Measurements from ENCODE around the gene TDRD3.
"Not testable (repeated sequence)": the region's sequence is repeated elsewhere in the genome, so short reads cannot be mapped to it uniquely, and the experiment has no call there.

Gene TDRD3

GRCh38 chr13:60396783-60397703 is at the start of gene TDRD3:
Gene TDRD3, plus strand, starts transcription at chr13:60397220. Its CDS starts 145 bp downstream, at chr13:60397365.
- peak; percentile 63 for DNase-seq (ENCODE audit: low read depth)

- no peak for DNase-seq (ENCODE audit: low read depth)
These were observed 49.3 kb upstream of the TDRD3 start for GRCh38 chr13:60347690-60348089.

DNA sequence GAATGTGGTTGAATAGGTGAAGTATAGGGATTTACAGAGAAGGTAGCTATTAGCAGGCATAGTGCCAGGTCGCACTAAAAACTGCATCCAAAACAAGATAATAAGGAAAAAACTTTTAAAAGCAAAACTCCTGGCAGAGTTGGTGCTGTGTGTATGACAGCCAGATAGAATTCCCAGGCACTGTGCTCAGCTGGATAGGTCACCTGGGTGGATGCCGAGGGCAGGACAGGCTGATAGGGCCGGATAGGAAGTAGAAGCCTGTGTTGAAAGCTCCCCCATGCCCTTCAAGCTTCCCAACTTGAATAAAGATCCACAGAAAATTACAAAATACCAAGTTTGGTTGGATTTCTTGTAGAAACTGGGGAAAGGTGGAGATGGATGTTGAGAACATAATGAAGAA is 48.9 kb upstream of the TDRD3 start:
- no peak for DNase-seq (ENCODE audit: low read depth)

DNA sequence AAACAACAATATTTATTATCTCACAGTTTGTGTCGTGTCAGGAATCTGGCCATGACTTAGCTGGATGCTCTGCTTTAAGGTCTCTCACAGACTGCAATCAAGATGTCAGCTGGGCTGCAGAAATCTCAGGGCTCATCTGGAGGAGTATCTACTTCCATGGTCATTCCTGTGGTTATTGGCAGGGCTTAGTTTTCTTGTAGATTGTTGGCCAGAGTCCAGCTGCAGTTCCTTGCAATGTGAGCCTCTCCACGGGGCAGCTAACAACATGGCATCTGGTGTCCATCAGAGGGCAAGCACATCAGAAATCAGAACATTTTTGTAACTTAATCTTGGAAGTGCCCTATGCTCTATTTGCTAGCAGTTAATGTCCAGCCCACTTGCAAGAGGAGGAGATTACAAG is 45.7 kb upstream of the TDRD3 start:
- DNase-seq (ENCODE audit: low read depth), result no peak

DNA sequence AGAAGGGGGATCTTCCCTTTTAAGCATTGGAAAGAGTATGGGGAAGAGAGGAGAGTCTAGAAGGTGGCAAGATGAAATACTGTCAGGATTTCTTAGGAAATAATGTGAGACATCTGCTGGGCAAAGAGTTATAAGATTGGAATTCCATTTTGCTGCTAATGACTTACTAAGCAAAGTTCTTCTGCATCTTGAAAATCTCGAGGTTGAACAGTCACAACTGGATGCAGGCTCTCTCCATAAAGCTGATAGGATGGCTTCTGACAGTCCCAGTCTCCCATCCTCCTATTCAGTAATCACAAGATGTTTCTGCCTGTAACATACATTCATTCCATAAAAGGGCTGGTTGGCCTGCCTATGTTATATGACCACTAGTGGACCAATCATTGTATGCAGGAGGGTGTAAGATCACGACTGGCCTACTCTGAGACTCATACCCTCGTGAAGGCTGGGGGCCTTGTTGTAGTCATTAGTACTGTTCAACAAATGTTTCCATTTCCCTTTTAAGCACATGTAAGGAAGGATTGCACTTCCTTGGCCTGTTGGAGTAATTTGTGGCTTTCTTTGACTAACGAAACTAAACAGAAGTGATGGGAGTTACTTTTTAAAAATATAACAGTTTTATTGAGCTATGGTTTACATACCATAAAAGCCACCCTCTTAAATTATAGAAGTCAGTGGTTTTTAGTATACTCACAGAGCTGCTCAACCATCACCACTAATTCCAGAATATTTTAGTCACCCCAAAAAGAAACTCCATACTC is 45.0 kb upstream of the TDRD3 start:
- no peak for DNase-seq (ENCODE audit: low read depth)

DNA sequence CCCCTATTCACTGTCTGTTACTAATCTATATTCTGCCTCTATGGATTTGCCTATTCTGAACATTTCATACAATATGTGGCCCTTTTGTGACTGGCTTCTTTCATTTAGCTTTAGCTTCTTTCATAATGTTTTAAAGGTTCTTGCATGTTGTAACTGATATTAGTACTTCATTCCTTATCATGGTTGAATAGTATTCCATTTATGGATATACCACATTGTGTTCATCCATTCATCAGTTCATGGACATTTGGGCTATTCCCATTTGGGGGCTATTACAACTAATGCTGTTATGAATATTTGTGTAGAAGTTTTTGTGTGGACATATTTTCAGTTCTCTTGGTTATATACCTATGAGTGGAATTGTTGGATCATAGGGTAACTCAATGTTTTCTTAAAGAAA is 44.4 kb upstream of the TDRD3 start:
- no peak for DNase-seq (ENCODE audit: low read depth)

- no peak for DNase-seq (ENCODE audit: low read depth)
These were observed 42.0 kb upstream of the TDRD3 start for GRCh38 chr13:60355056-60355455.

DNA sequence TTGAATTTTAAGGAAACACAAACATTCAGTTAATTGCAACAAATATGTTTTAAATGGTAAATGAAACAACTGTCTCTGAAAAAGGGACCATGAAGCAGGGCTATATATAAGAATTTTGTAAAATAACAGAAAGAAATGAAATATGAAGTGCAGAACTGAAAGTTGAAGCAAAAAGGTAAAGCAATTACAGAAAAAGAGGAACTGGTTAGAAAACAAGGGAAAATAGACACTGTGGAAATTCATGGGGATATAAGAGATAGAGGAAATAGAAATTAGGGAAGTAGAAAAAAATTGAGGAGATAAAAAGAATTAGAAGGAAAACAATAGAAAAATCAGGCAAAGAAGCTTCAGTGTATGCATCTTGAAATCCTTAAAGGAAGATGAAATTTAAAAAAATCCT is 40.0 kb upstream of the TDRD3 start:
- DNase-seq (ENCODE audit: low read depth), result no peak

DNA sequence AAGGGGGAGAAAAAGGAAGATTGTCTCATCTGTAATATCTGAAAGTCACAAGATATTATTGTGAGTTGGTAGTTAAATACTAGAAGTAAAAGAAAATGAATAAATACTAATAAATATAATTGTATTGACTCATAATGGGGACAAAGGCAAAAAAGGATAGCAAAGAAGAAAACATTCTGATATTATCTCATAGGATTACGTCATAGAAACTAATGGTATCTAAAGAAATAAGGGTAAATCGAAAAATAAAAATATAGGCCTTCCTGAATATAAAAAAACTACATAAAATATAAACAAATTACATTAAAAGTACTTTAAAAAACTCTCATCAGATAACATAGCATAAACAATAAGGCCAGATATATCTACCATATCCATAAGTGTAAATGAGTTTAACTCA is 38.6 kb upstream of the TDRD3 start:
- DNase-seq (ENCODE audit: low read depth), result no peak

- DNase-seq (ENCODE audit: low read depth), result no peak
These were observed 33.7 kb upstream of the TDRD3 start for GRCh38 chr13:60363288-60363687.

DNA sequence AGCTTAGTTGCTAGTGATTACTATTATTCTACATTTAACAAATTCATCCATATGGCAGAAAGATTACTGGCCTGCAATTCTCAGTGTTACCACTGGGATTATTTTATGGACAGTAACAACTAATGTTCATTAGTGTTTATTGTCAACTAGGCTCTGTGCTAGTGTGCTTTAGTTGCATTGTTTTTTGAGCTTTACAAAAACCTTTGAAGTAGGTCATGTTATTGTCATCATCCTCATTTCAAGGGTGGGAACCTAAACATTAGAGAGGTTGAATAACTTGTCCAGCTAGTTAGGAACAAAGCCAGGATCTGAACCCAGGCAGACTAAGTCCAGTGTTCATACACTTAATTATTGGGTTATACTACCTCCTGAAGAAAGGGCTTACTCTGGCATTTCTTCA is 27.8 kb upstream of the TDRD3 start:
- no peak for DNase-seq (ENCODE audit: low read depth)

- DNase-seq (ENCODE audit: low read depth), result no peak
These were observed 26.7 kb upstream of the TDRD3 start for GRCh38 chr13:60370343-60370742.

GRCh38 chr13:60372141-60372540 is 24.9 kb upstream of the TDRD3 start:
- DNase-seq (ENCODE audit: low read depth), result no peak

GRCh38 chr13:60379282-60379681 is 17.7 kb upstream of the TDRD3 start:
- not testable (repeated sequence) for DNase-seq (ENCODE audit: low read depth)

DNA sequence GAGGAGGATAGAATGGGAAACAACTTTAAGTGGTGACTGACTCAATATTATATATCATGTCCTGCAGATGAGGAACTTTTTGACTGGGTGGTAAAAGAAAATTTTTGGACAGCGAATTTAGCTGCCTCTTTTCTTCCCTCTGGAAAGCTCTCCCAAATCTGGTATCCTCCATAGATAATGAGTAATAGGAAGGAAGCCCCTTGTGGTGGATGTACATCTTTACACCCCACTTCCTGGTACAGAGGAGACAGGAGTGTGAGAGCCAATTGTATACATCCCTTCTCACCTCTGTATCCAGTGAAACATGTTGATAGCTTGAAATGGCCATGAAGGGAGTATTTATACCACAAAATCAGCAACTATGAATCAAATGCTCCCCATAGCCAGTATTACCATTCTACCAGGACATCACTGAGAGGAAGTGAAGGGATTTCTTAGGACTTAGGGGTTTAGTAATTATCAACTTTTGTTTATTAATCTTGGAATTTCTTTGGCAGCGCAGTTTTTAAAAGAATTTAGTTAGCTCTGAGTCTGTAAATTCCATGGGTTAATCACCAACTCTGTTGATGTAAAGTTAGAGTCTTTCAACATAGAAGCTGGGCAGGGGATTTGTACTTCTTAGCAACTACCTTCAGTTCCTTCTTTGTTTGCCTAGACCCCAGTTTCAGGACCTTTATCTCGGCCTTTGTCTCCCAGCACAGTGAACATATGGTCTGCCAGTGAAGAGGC is 17.0 kb upstream of the TDRD3 start:
- DNase-seq (ENCODE audit: low read depth), result no peak

- DNase-seq (ENCODE audit: low read depth), result no peak
These were observed 12.1 kb upstream of the TDRD3 start for GRCh38 chr13:60384911-60385310.

DNA sequence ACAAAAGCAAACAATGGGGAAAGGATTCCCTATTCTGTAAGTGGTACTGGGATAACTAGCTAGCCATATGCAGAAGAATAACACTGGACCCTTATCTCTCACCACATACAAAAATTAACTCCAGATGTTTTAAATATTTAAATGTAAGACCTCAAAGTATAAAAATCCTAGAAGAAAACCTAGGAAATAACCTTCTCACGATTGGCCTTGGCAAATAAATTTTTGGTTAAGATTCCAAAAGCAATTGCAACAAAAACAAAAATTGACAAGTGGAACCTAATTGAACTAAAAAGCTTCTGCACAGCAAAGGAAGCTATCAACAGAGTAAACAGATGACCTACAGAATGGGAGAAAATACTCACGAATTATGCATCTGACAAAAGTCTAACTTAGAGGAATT is 10.8 kb upstream of the TDRD3 start:
- no peak for DNase-seq (ENCODE audit: low read depth)

- DNase-seq (ENCODE audit: low read depth), result no peak
These were observed 4.9 kb upstream of the TDRD3 start for GRCh38 chr13:60392131-60392530.

GRCh38 chr13:60395971-60396782 is 843 bp upstream of the TDRD3 start:
- peak; percentile 84 for DNase-seq (ENCODE audit: low read depth)

- DNase-seq (ENCODE audit: low read depth), result peak; percentile 27
These were observed 821 bp downstream of the TDRD3 start for GRCh38 chr13:60397704-60398378.

DNA sequence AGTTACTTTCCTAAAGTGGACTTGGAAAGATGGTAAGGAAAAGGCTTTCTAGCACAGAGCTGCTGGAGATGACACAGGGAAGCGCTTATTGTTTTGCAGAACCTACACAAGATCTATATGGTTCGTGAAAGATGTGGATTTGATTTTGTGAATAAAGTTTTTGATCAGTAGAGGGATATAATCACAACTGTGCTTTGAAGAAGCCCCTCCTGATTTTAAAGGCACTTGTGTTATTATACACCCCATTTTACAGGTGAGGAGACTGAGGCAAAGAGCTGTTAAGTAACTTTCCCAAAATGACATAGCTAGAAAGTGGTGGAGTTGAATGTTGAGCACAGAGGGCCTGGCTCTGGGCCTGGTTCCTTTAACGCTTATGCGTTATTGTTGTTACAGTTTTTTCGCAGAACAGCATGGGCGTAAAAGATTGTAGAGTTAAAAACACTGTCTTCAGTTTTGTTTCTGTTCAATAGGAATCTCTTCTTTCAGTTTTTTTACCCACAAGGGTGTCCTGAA is 1.4 kb downstream of the TDRD3 start:
- no peak for DNase-seq (ENCODE audit: low read depth)

Data from stimulated activated CD8-positive, alpha-beta memory T cell treated with anti-CD3 and anti-CD28 coated beads, Interleukin-4, amount 100 ng/mL, for 24 hours (primary cell).